GM19452 (cell line): ENCODE measurements around the gene PSPC1.
"Not testable (repeated sequence)": the region's sequence is repeated elsewhere in the genome, so short reads cannot be mapped to it uniquely, and the experiment has no call there.

Source experiments
- ATAC-seq: cut with Tn5 transposase; IDR thresholded peaks from one replicate; pipeline ENCODE4 v1.9.1; 2021; ENCODE audit not compliant: unreplicated experiment

PSPC1 gene

GRCh38 chr13:19782727-19783682 is at the start of gene PSPC1:
Gene PSPC1, minus strand, starts transcription at chr13:19782945. Its CDS starts 188 bp downstream, at chr13:19782757.
- peak; percentile 79 for ATAC-seq

- ATAC-seq: no peak
Observed at GRCh38 chr13:19822673-19823072, 39.9 kb upstream of the PSPC1 start.

- ATAC-seq: no peak
Observed at GRCh38 chr13:19818223-19818842, 35.6 kb upstream of the PSPC1 start.

GRCh38 chr13:19817510-19818158 is 34.9 kb upstream of the PSPC1 start:
- no peak for ATAC-seq

- no peak for ATAC-seq
Observed at GRCh38 chr13:19817106-19817505, 34.4 kb upstream of the PSPC1 start.

- not testable (repeated sequence) for ATAC-seq
Observed at GRCh38 chr13:19815842-19816241, 33.1 kb upstream of the PSPC1 start.

- ATAC-seq: no peak
Observed at GRCh38 chr13:19810996-19811881, 28.5 kb upstream of the PSPC1 start.

- ATAC-seq: no peak
Observed at GRCh38 chr13:19810151-19810550, 27.4 kb upstream of the PSPC1 start.

- ATAC-seq: no peak
Observed at GRCh38 chr13:19805765-19806164, 23.0 kb upstream of the PSPC1 start.

GRCh38 chr13:19795956-19796355 is 13.2 kb upstream of the PSPC1 start:
- ATAC-seq: no peak

GRCh38 chr13:19794631-19795030 is 11.9 kb upstream of the PSPC1 start:
- no peak for ATAC-seq

GRCh38 chr13:19791953-19792537 is 9.3 kb upstream of the PSPC1 start:
- ATAC-seq: no peak

GRCh38 chr13:19782049-19782726 is 557 bp downstream of the PSPC1 start:
- peak; percentile 37 for ATAC-seq

- no peak for ATAC-seq
Observed at GRCh38 chr13:19781526-19781925, 1.2 kb downstream of the PSPC1 start.

GRCh38 chr13:19780753-19781418 is 1.9 kb downstream of the PSPC1 start:
- not testable (repeated sequence) for ATAC-seq

- ATAC-seq: no peak
Observed at GRCh38 chr13:19772306-19772705, 10.4 kb downstream of the PSPC1 start.

- ATAC-seq: no peak
Observed at GRCh38 chr13:19769854-19770253, 12.9 kb downstream of the PSPC1 start.

- no peak for ATAC-seq
Observed at GRCh38 chr13:19767966-19768365, 14.8 kb downstream of the PSPC1 start.

- ATAC-seq: no peak
Observed at GRCh38 chr13:19766591-19766990, 16.2 kb downstream of the PSPC1 start.
